Tibial nerve (tissue), 4 donors: ENCODE measurements around the gene ACOXL. TPM values are rescaled to one million over a fixed set of nuclear protein-coding genes. Genes with fewer than 3 reads are reported as not detected.

Experiments used
- DNase-seq, 2 donors: peaks; one replicate each; pipeline ENCODE4 v3.0.0-alpha.2; 2019; ENCODE audit warnings: low spot score in 2 of 2
- H3K27ac ChIP-seq, 4 donors: fragments of 200-600 bp; sonication (generic) in 3 of 4; one replicate each; pipeline ENCODE4 v1.5.1; 2017 to 2019; ENCODE audit warnings: mild to moderate bottlenecking in 1 of 4
- H3K27me3 ChIP-seq, 2 donors: fragments of 200-600 bp; sonication (generic) in 1 of 2; one replicate each; pipeline versions ENCODE4 v1.5.1 to v1.6.0; 2017 to 2019
- H3K36me3 ChIP-seq, 3 donors: fragments of 200-600 bp; sonication (generic); one replicate each; pipeline ENCODE4 v1.5.1; 2018 to 2019
- H3K4me1 ChIP-seq, 4 donors: fragments of 200-600 bp; sonication (generic) in 3 of 4; one replicate each; pipeline ENCODE4 v1.5.1; 2017 to 2019
- H3K4me3 ChIP-seq, 4 donors: fragments of 200-600 bp; sonication (generic) in 3 of 4; one replicate each; pipeline ENCODE4 v1.5.1; 2017 to 2019; ENCODE audit warnings: mild to moderate bottlenecking in 1 of 4, moderate library complexity in 1 of 4
- H3K9me3 ChIP-seq, 4 donors: fragments of 200-600 bp; sonication (generic) in 3 of 4; one replicate each; pipeline ENCODE4 v1.5.1; 2017 to 2019
- EP300 ChIP-seq, 2 donors: sonication (generic); formaldehyde crosslinking; IDR thresholded peaks; one replicate each; pipeline ENCODE4 v1.6.1; 2017; ENCODE audit warnings: antibody characterized with exemption in 2 of 2, mild to moderate bottlenecking in 1 of 2
- POLR2A ChIP-seq, 2 donors: fragments of 450-650 bp; IDR thresholded peaks; one replicate each; pipeline ENCODE4 v1.6.1; 2017; ENCODE audit warnings: antibody characterized with exemption in 2 of 2, mild to moderate bottlenecking in 2 of 2, moderate library complexity in 2 of 2
- WGBS, 2 donors: methylation state at CpG; one replicate each; pipeline ENCODE4 v1.1.5; 2018; 5-methylcytosine and 5-hydroxymethylcytosine counted together
- total RNA-seq, 4 donors: library from RNA; depleted of rRNA; stranded (reverse); fragments of >200 nt; gene quantifications; one replicate each; pipeline ENCODE4 v1.1.0, GENCODE V29; 2016
- TF ChIP-seq, protein P1 (sequence below), 5 experiments: fragments of 200-600 bp in 3 of 5; fragments of 450-650 bp in 2 of 5; sonication (generic) in 3 of 5; IDR thresholded peaks; one replicate each; pipeline ENCODE4 v1.5.1; 2016 to 2019; ENCODE audit warnings: antibody characterized with exemption in 5 of 5, mild to moderate bottlenecking in 3 of 5, moderate library complexity in 2 of 5

Gene ACOXL
- total RNA-seq, 4 donors from 2014 or later, result 0.30 TPM; not detected in 3

DNA sequence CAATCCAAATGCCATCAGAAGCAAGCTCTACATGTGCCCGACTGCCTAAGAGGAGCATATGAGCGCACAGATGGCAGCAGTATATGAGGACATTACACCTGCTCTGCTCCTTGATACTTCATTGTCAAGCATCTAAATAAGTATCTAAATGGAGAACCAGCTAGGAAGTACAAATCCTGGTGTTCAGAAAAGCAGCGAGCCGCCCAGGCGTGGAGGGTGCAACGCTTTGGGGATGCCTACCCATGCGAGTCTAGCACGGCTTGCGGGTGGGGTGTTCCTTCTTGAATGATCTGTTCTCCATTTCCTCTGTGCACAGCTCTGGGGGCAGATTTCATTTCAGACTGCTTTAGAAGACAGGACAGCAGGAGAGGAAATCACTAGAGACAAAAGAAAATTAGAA is 325.3 kb downstream of the ACOXL start:
- no peak overlapping the region for H3K27ac ChIP-seq
- WGBS, 2 donors, result 82 to 85% methylated on average over 9 of the region's 9 CpGs
- H3K27me3 ChIP-seq, result no peaks in the 10 kb centered on the region
- no peak for DNase-seq
- no peaks in the 10 kb centered on the region for H3K4me1 ChIP-seq
- H3K4me3 ChIP-seq, result no peak overlapping the region
- no peaks in the 10 kb centered on the region for H3K36me3 ChIP-seq
- TF ChIP-seq, protein P1, sequence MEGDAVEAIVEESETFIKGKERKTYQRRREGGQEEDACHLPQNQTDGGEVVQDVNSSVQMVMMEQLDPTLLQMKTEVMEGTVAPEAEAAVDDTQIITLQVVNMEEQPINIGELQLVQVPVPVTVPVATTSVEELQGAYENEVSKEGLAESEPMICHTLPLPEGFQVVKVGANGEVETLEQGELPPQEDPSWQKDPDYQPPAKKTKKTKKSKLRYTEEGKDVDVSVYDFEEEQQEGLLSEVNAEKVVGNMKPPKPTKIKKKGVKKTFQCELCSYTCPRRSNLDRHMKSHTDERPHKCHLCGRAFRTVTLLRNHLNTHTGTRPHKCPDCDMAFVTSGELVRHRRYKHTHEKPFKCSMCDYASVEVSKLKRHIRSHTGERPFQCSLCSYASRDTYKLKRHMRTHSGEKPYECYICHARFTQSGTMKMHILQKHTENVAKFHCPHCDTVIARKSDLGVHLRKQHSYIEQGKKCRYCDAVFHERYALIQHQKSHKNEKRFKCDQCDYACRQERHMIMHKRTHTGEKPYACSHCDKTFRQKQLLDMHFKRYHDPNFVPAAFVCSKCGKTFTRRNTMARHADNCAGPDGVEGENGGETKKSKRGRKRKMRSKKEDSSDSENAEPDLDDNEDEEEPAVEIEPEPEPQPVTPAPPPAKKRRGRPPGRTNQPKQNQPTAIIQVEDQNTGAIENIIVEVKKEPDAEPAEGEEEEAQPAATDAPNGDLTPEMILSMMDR (IDR thresholded peaks at IDR 0.05), result no peak
- TF ChIP-seq EP300 (IDR thresholded peaks at IDR 0.05) (no peak), POLR2A (IDR thresholded peaks at IDR 0.05) (no peak)
- peaks cover 0 to 12% (median 0%) of the 10 kb centered on the region in 4 donors for H3K9me3 ChIP-seq

DNA sequence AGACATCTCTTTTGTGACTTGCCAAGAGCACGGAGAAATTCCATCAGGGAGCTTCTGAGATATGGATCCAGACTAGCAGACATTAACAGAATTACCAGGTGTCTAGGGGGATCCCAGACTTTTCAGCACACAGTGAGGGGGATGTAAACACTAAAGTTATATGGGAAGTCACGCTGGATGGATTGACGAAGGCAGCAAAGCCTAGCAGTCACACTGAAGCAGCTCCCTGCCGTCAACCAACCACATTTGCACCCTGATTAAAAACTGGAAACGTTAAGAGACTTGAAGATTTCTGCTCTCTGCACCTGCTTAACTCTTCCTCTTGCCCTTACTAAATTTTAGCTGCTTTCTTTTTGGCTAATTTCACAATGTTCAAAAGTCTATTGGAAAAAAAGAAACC is 325.9 kb downstream of the ACOXL start:
- DNase-seq, result no peak
- TF ChIP-seq EP300 (IDR thresholded peaks at IDR 0.05) (no peak), POLR2A (IDR thresholded peaks at IDR 0.05) (no peak)
- TF ChIP-seq, protein P1 (IDR thresholded peaks at IDR 0.05), result no peak
- no peaks in the 10 kb centered on the region for H3K36me3 ChIP-seq
- peaks cover 0 to 12% (median 0%) of the 10 kb centered on the region in 4 donors for H3K9me3 ChIP-seq
- no peak overlapping the region for H3K27ac ChIP-seq
- no peaks in the 10 kb centered on the region for H3K27me3 ChIP-seq
- 64% methylated on average over 5 of the region's 5 CpGs for WGBS, 2 donors
- H3K4me1 ChIP-seq, result no peaks in the 10 kb centered on the region
- H3K4me3 ChIP-seq, result no peak overlapping the region

DNA sequence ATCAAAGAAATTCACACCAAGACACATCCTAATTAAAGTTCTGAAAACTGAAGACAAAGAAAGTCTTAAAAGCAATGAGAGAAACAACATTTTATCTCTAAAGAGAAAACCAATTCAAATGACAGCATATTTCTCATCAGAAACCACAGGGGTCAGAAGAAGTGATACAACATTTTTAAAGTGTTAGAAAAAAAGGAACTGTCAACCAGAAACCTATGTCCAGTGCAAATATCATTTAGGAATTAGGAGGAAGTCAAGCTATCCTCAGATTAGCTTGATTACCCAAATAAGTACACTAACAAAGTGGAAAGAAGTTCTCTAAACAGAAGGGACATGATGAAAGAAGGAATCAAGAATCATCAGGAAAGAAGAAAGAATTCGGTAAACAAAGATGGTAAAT is 328.8 kb downstream of the ACOXL start:
- H3K4me3 ChIP-seq, result no peak overlapping the region
- TF ChIP-seq POLR2A (IDR thresholded peaks at IDR 0.05) (no peak), EP300 (IDR thresholded peaks at IDR 0.05) (no peak)
- TF ChIP-seq, protein P1 (IDR thresholded peaks at IDR 0.05), result no peak
- no peaks in the 10 kb centered on the region for H3K27me3 ChIP-seq
- no peaks in the 10 kb centered on the region for H3K36me3 ChIP-seq
- no peak for DNase-seq
- H3K9me3 ChIP-seq, result peaks cover 0 to 19% (median 1%) of the 10 kb centered on the region in 4 donors
- WGBS, 2 donors, result 80 to 82% methylated on average over 1 of the region's 1 CpG
- H3K4me1 ChIP-seq, result no peaks in the 10 kb centered on the region
- H3K27ac ChIP-seq, result no peak overlapping the region

DNA sequence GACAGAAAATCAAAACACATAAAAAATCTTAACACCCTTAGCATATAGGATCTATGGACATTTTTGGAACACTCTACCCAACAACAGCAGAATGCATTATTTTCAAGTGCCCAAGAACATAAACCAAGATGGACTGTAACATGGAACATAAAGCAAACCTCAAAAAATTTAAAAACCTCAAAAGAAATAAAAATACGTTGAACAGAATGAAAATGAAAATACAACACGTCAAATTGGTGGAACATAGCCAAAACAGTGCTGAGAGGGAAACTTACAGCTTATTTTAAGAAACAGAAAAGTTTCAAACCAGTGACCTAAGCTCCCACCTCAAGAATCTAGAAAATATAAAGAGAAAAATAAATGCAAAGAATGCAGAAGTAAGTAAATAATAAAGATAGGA is 330.0 kb downstream of the ACOXL start:
- Histone ChIP-seq H3K36me3 (no peaks in the 10 kb centered on the region), H3K27ac (no peak overlapping the region), H3K9me3 (peaks cover 0 to 19% (median 1%) of the 10 kb centered on the region in 4 donors), H3K27me3 (no peaks in the 10 kb centered on the region), H3K4me1 (no peaks in the 10 kb centered on the region), H3K4me3 (no peak overlapping the region)
- DNase-seq, result no peak
- WGBS, 2 donors, result 54 to 63% methylated on average over 2 of the region's 2 CpGs
- TF ChIP-seq POLR2A (IDR thresholded peaks at IDR 0.05) (no peak), EP300 (IDR thresholded peaks at IDR 0.05) (no peak)
- TF ChIP-seq, protein P1 (IDR thresholded peaks at IDR 0.05), result no peak

DNA sequence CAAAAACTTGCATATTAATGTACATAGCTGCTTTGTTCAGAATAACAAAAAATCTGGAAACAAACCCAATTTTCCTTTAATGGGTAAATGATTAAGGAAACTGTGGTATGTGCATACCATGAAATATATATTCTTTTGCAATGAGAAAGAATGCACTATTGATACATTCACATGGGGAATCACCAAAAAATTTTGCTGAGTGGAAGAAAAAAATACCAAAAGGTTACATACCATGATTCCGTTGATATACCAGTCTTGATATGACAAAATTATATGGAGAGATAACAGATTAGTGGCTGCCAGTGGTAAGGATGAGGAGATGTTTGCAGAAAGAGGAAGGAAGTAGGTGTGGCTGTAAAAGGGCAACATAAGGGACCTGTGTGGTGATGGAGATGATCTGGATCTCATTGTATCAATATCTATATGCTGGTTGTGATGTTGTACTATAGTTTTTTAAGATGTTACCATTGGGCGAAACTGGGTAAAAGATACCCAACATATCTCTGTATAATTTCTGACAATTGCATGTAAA is 333.8 kb downstream of the ACOXL start:
- H3K9me3 ChIP-seq, result peaks cover 0 to 7% (median 1%) of the 10 kb centered on the region in 4 donors
- H3K36me3 ChIP-seq, result no peaks in the 10 kb centered on the region
- no peak overlapping the region for H3K4me3 ChIP-seq
- TF ChIP-seq, protein P1 (IDR thresholded peaks at IDR 0.05), result no peak
- TF ChIP-seq EP300 (IDR thresholded peaks at IDR 0.05), result no peak
- TF ChIP-seq POLR2A (IDR thresholded peaks at IDR 0.05), result no peak
- H3K27ac ChIP-seq, result no peak overlapping the region
- DNase-seq, result no peak
- H3K4me1 ChIP-seq, result peaks cover 0 to under 1% (median 0%) of the 10 kb centered on the region in 4 donors
- no peaks in the 10 kb centered on the region for H3K27me3 ChIP-seq
- 77 to 81% methylated on average over 2 of the region's 2 CpGs for WGBS, 2 donors
